ENCODE results near the gene HDHD2. TPM values are rescaled to one million over a fixed set of nuclear protein-coding genes. Genes with fewer than 3 reads are reported as not detected.
A peak's percentile ranks its signal among the peaks of the same experiment; 100 is the strongest.
"Not testable (repeated sequence)": the region's sequence is repeated elsewhere in the genome, so short reads cannot be mapped to it uniquely, and the experiment has no call there.

HDHD2 gene
- total RNA-seq = 10 to 100 TPM; 35.2 to 38.1 TPM

GRCh38 chr18:47150029-47150823 lies at the start of gene HDHD2:
HDHD2 (minus strand) TSS chr18:47150500; CDS start chr18:47136439, 14,061 bp downstream.
- Mint-ChIP-seq H3K27me3 (no peaks in the 10 kb centered on the region), H3K4me1 (peaks cover 28% of the 10 kb centered on the region), H3K4me3 (peak within 1 kb of the TSS; percentile 92), H3K9me3 (no peaks in the 10 kb centered on the region), H3K27ac (peak within 1 kb of the TSS; percentile 87), H3K36me3 (ENCODE audit: low read depth) (peaks cover 18% of the 10 kb centered on the region)
- DNase-seq = peak; percentile 78
- CTCF ChIA-PET = interaction anchor here (1.0 to 1.6 kb wide), 4 partner anchors 25 to 599 kb away, joined by 3 to 5 read pairs (median 4); no protein-coding TSS in a partner anchor
- POLR2A ChIA-PET = interaction anchor here (0.8 to 2.2 kb wide), 13 partner anchors 12 to 233 kb away, joined by 3 to 13 read pairs (median 3); partner anchors contain the start of genes KATNAL2 and PIAS2

- H3K4me1 Mint-ChIP-seq; POLR2A ChIA-PET; H3K4me3 Mint-ChIP-seq; DNase-seq; H3K36me3 Mint-ChIP-seq (ENCODE audit: low read depth); H3K27ac Mint-ChIP-seq; H3K9me3 Mint-ChIP-seq: not testable (repeated sequence)
- CTCF ChIA-PET = interaction anchor here (1.7 kb wide), 1 partner anchor 8 kb away, joined by 7 read pairs; no protein-coding TSS in a partner anchor
- peaks cover 29% of the 10 kb centered on the region for H3K27me3 Mint-ChIP-seq
Measured at GRCh38 chr18:47195961-47196360, 45.7 kb upstream of the HDHD2 start.

GRCh38 chr18:47191961-47192360 lies 41.7 kb upstream of the HDHD2 start:
- no peak for DNase-seq
- POLR2A ChIA-PET = no interaction called here
- Mint-ChIP-seq H3K27ac (no peak overlapping the region), H3K27me3 (peaks cover 31% of the 10 kb centered on the region), H3K4me3 (no peak overlapping the region), H3K9me3 (no peaks in the 10 kb centered on the region), H3K4me1 (no peaks in the 10 kb centered on the region), H3K36me3 (ENCODE audit: low read depth) (no peaks in the 10 kb centered on the region)
- CTCF ChIA-PET = interaction anchor here (0.7 to 2.7 kb wide), 2 partner anchors 12 to 502 kb away, joined by 3 to 13 read pairs; no protein-coding TSS in a partner anchor

- Mint-ChIP-seq H3K4me1 (no peaks in the 10 kb centered on the region), H3K4me3 (no peak overlapping the region), H3K27ac (no peak overlapping the region), H3K36me3 (ENCODE audit: low read depth) (no peaks in the 10 kb centered on the region), H3K27me3 (peaks cover 19% of the 10 kb centered on the region), H3K9me3 (peaks cover 22% of the 10 kb centered on the region)
- ChIA-PET POLR2A (no interaction called here), CTCF (interaction anchor here (1.4 kb wide), 1 partner anchor 12 kb away, joined by 3 read pairs; no protein-coding TSS in a partner anchor)
- no peak for DNase-seq
Measured at GRCh38 chr18:47187721-47188120, 37.4 kb upstream of the HDHD2 start.

- no peaks in the 10 kb centered on the region for H3K4me1 Mint-ChIP-seq
- no peak for DNase-seq
Measured at GRCh38 chr18:47184419-47185050, 34.2 kb upstream of the HDHD2 start.

GRCh38 chr18:47182156-47182555 lies 31.9 kb upstream of the HDHD2 start:
- H3K4me1 Mint-ChIP-seq; CTCF ChIA-PET; H3K27ac Mint-ChIP-seq; H3K4me3 Mint-ChIP-seq; POLR2A ChIA-PET; DNase-seq; H3K36me3 Mint-ChIP-seq (ENCODE audit: low read depth): not testable (repeated sequence)
- Mint-ChIP-seq H3K9me3 (peaks cover 22% of the 10 kb centered on the region), H3K27me3 (peaks cover 14% of the 10 kb centered on the region)

More at GRCh38 chr18:47184419-47185050, 34.2 kb upstream of the HDHD2 start:
- no peak overlapping the region for H3K27ac Mint-ChIP-seq
- peaks cover 22% of the 10 kb centered on the region for H3K9me3 Mint-ChIP-seq
- no peak overlapping the region for H3K4me3 Mint-ChIP-seq
- ChIA-PET POLR2A (no interaction called here), CTCF (interaction anchor here (0.6 kb wide), 1 partner anchor 50 kb away, joined by 3 read pairs; no protein-coding TSS in a partner anchor)
- peaks cover 11% of the 10 kb centered on the region for H3K27me3 Mint-ChIP-seq
- no peaks in the 10 kb centered on the region for H3K36me3 Mint-ChIP-seq (ENCODE audit: low read depth)

GRCh38 chr18:47180765-47181164 lies 30.5 kb upstream of the HDHD2 start:
- H3K36me3 Mint-ChIP-seq (ENCODE audit: low read depth) = no peaks in the 10 kb centered on the region
- peaks cover 10% of the 10 kb centered on the region for H3K27me3 Mint-ChIP-seq
- ChIA-PET POLR2A (no interaction called here), CTCF (no interaction called here)
- no peak overlapping the region for H3K27ac Mint-ChIP-seq
- DNase-seq = no peak
- no peak overlapping the region for H3K4me3 Mint-ChIP-seq
- H3K9me3 Mint-ChIP-seq = peaks cover 19% of the 10 kb centered on the region
- peaks cover 2% of the 10 kb centered on the region for H3K4me1 Mint-ChIP-seq

- no peak for DNase-seq
- peaks cover 10% of the 10 kb centered on the region for H3K27me3 Mint-ChIP-seq
- ChIA-PET POLR2A (no interaction called here), CTCF (no interaction called here)
- no peaks in the 10 kb centered on the region for H3K36me3 Mint-ChIP-seq (ENCODE audit: low read depth)
- H3K4me1 Mint-ChIP-seq = peaks cover 2% of the 10 kb centered on the region
- H3K4me3 Mint-ChIP-seq = no peak overlapping the region
- peaks cover 10% of the 10 kb centered on the region for H3K9me3 Mint-ChIP-seq
- H3K27ac Mint-ChIP-seq = no peak overlapping the region
Measured at GRCh38 chr18:47179520-47179919, 29.2 kb upstream of the HDHD2 start.

GRCh38 chr18:47175898-47176575 lies 25.7 kb upstream of the HDHD2 start, which contains the start of gene IER3IP1:
IER3IP1 (minus strand) TSS chr18:47176364; CDS start chr18:47176277, 87 bp downstream.
- Mint-ChIP-seq H3K9me3 (no peaks in the 10 kb centered on the region), H3K4me1 (peaks cover 2% of the 10 kb centered on the region), H3K27ac (peak within 1 kb of the TSS; percentile 58), H3K36me3 (ENCODE audit: low read depth) (no peaks in the 10 kb centered on the region), H3K27me3 (peaks cover 6% of the 10 kb centered on the region), H3K4me3 (no peak within 1 kb of the TSS)
- DNase-seq = peak; percentile 89
- CTCF ChIA-PET = no interaction called here
- POLR2A ChIA-PET = no interaction called here

- ChIA-PET CTCF (interaction anchor here (1.5 kb wide), 1 partner anchor 25 kb away, joined by 5 read pairs; the partner anchor contains the start of gene HDHD2), POLR2A (interaction anchor here (1.7 kb wide), 1 partner anchor 25 kb away, joined by 13 read pairs; the partner anchor contains the start of gene HDHD2)
- peak overlapping the region; percentile 58 for H3K27ac Mint-ChIP-seq
- H3K4me3 Mint-ChIP-seq = no peak overlapping the region
- H3K9me3 Mint-ChIP-seq = no peaks in the 10 kb centered on the region
- no peaks in the 10 kb centered on the region for H3K36me3 Mint-ChIP-seq (ENCODE audit: low read depth)
- peaks cover 6% of the 10 kb centered on the region for H3K27me3 Mint-ChIP-seq
- H3K4me1 Mint-ChIP-seq = peaks cover 2% of the 10 kb centered on the region
- DNase-seq = no peak
Measured at GRCh38 chr18:47175283-47175897, 25.1 kb upstream of the HDHD2 start.

GRCh38 chr18:47174545-47175116 lies 24.3 kb upstream of the HDHD2 start:
- no peaks in the 10 kb centered on the region for H3K9me3 Mint-ChIP-seq
- no peak for DNase-seq
- no peaks in the 10 kb centered on the region for H3K36me3 Mint-ChIP-seq (ENCODE audit: low read depth)
- H3K4me1 Mint-ChIP-seq = peaks cover 2% of the 10 kb centered on the region
- H3K27me3 Mint-ChIP-seq = peaks cover 6% of the 10 kb centered on the region
- POLR2A ChIA-PET = interaction anchor here (1.7 kb wide), 1 partner anchor 25 kb away, joined by 13 read pairs; the partner anchor contains the start of gene HDHD2
- no peak overlapping the region for H3K4me3 Mint-ChIP-seq
- CTCF ChIA-PET = interaction anchor here (1.5 kb wide), 1 partner anchor 25 kb away, joined by 5 read pairs; the partner anchor contains the start of gene HDHD2
- H3K27ac Mint-ChIP-seq = no peak overlapping the region

GRCh38 chr18:47172476-47172875 lies 22.2 kb upstream of the HDHD2 start:
- ChIA-PET CTCF (no interaction called here), POLR2A (interaction anchor here (1.3 kb wide), 1 partner anchor 22 kb away, joined by 3 read pairs; the partner anchor contains the start of gene HDHD2)
- Mint-ChIP-seq H3K4me1 (peaks cover 10% of the 10 kb centered on the region), H3K4me3 (no peak overlapping the region), H3K27ac (no peak overlapping the region), H3K36me3 (ENCODE audit: low read depth) (peaks cover 2% of the 10 kb centered on the region), H3K27me3 (peaks cover 3% of the 10 kb centered on the region), H3K9me3 (no peaks in the 10 kb centered on the region)
- no peak for DNase-seq
